Measurements from ENCODE around the gene MACIR.
A peak's percentile ranks its signal among the peaks of the same experiment; 100 is the strongest.

Gene MACIR

DNA sequence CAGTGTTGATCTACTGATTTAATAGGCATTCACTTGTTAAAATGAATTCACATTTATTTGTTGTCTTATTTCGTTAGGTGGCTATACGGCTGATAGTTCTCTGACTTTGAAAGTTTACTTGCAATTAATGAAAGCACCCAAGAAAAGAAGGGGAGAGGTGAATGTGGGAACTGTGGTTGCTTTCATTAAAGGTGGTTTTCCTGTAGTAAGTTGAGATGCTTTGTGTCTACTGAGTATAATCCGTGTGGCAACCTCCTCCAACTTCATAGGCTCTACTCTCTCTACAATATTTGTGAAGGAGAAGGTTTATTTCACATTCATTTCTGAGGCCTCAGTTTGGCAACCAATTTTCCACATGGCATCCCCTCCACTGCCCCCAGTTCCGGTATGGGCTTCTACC, 12.8 kb upstream of the MACIR start:
- no peak for DNase-seq (ENCODE audit: low spot score)

DNA sequence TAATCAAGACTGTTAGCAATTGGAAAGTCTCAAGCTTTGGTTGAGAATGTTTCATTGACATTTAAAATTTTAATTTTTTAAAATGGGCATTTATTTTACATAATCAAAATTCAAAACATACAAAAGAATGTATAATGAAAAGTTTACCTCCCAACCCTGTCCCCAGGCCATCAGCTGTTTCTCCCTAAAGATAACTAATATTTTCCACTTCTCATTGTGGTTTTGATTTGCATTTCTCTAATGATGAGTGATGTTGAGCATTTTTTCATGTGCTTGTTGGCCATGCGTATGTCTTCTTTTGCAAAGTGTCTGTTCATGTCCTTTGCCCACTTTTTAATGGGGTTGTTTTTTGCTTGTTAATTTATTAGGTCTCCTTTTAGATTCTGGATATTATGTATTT, 11.4 kb upstream of the MACIR start:
- DNase-seq (ENCODE audit: low spot score), result no peak

DNA sequence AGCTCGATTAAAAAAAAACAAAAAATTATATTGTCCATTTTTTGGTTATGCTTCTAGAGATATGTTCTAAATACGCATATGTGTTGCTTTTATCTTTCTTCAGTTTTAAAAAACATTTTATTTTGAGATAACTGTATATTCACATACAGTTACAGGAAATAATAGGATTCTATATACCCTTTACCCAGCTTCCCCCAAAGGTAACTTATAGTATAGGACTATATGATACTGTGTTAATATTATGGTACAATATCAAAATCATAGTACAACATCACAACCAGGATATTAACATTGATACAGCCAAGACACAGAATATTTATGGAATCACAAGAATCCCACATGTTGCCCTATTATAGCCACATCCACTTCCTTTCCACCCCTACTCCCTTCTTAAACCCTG, 9.5 kb upstream of the MACIR start:
- DNase-seq (ENCODE audit: low spot score), result no peak

DNA sequence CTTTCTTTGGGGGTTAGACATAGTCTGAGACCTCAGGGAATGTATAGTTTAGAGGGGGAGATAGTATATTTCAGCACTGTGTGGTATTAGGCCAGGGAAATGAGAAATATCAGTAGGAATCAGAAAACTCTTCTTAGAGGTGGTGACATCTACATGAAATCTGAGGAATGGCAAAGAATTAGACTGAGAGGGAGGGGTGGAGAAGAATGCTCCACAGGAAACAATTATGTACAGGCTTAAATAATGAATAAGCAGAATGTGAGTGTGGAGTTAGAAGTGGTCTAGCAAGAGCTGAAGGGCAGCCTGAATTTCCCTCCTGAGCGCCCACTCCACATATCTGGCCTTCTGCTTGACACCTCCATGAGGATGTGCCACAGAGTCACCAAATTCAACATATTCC, 3.6 kb upstream of the MACIR start:
- no peak for DNase-seq (ENCODE audit: low spot score)

DNA sequence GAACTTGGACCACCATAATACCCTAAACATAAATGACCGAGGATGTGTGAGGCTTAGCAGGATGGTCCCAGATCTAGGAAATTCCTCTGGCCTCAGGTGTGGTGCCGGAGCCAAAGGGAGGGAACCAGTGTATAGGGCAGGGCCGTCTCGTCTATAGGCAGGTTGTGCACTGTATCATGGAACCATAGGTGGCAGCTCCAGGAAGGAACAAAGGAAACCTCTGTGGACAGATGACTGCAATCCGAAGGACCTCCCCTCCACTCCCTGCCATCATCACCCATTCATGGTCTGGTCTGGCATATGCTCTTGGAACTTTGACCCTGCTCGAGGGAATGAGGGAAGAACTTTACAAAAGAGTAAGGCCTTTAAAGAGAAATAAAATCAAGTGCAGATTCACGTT, 2.9 kb upstream of the MACIR start:
- no peak for DNase-seq (ENCODE audit: low spot score)

DNA sequence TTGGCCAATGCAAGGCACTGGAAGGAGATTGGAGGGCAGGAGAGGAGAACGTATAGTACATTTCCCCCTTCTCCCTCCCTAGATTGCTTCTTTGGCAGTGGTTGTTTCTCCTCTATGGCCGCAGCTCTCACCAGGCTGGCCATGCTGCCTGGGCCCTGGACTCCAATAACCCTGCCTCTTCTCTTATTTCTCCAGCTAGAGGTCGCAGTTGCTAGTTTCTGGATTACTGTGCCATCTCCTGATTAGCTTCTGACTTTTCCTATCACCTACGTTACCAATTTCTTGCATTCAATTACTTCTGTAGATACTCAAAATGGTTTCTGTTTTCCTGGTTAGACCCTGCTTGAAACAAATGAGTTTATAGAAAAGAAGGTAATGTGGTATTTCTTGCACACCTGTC, 2.4 kb upstream of the MACIR start:
- DNase-seq (ENCODE audit: low spot score), result no peak

DNA sequence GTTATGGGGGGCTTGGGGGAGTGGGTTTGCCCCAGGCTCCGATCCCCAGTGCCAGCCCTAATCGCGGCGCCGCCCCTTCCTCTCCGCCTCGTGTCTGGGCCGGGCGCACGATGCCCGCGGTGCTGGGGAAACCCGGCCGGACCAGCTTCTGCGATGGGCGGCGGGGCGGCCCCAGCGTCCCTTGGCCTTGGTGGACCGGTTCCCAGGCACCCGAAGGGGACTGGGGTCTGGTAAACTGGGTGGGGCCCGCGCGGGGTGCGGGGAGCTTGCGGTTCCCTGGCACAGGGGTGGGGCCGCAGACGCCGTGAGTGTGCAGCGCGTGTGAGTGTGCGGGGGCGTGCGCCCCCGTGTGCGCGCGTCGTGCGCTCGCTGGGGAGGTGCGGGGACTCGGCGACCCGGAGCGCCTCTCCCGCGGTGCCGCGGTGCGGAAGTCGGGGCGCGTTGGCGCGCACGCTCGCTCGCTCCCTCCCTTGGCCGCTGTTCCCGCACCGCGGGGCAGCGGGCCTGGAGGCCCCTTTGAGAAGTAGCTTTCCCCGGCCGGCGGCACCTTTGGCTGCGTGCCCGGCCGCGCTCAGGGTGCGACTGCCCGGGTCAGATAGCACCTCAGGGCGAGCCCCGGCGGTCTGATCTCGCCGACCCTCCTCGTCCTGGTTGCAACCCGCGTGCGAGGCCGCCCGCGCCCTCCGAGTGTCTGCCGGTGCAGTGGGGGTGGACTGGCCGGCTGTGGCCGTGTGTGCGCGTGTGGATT, 568 bp downstream of the MACIR start:
- DNase-seq (ENCODE audit: low spot score), result peak; percentile 75

DNA sequence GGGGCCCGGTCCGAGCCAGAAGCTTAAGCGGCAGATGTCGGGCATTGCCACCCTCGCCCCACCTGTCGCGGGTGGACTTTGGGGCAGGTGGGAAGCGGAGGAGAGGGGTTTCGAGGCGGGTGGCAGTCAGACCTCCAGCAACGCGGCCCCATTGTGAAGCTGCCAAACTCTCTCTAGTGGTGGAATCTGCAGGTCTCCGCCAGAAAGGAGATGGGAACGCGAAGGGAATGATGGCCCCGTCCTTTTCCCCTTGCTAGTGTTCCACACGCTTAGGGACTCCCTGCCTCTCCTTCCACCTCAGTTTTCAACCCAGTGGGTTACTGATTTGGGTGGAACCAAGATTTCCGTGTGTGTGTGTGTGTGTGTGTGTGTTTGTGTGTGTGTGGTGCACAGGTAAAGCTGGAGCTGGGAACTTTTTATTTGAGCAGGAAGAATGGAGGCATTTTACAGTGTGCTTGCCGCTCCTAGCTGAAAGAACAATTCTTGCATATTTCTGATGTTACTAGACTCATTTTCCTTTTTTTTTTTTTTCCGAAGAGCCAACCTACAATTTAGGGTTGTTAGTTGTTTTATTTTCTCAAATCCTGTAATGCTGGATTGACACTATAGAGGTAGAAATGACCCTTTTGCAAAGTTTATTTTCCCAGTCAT, 1.3 kb downstream of the MACIR start:
- no peak for DNase-seq (ENCODE audit: low spot score)

DNA sequence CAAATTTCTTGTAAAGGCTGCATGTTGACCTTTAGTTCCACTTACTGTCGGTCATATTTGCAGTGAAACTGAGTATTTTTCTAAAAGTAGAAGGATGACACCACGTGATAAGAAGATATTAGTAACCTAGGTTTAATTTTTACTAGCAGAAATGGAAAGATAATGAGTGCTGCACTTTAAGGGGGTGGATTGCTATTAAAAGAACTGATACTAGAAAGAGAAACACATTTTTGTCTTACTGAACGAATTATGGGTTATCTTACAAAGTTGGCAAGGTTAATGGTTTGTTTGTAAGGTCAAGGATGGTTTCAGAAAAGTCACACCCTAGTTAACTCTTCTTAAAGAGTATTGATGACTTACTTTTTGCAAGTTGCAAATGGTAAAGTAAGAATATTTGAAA, 2.4 kb downstream of the MACIR start:
- no peak for DNase-seq (ENCODE audit: low spot score)

DNA sequence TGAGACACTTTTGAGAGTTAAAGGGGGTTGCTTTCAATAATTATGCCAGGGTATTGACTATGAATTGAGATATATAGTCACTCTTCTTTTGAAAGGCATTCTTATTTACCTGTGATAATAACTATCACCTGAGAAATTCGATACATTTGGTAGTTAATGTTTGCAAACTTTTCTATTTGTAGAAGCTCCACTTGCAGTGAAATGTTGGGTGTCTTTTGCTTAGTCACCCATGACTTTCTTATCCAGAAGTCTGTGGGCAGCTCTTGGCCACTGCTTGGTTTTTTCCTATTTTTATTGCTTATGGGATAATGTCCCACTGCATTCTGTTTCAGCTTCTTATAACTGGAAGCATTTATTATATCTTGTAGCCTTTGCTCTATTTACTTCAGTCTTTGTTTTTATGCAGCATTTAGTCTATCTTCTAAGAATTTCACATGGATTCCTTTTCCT, 3.9 kb downstream of the MACIR start:
- DNase-seq (ENCODE audit: low spot score), result no peak

DNA sequence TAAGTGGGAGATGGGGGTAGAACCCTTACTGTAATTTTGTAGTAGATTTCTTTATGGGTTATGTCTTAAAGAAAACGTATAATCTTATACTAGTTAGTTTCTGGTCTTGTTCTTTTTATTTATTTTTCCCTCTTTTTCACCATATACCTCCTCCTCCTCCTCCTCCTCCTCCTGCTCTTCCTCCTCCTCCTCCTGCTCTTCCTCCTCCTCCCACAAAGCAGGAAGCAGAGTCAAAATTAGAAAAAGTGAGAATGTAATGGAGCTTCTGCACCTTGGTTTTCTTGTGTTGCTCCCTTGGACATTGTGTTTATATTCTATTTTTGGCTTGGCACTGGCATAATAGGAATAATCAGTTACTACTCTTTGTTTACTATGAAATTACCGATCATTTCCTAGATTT, 4.5 kb downstream of the MACIR start:
- no peak for DNase-seq (ENCODE audit: low spot score)

DNA sequence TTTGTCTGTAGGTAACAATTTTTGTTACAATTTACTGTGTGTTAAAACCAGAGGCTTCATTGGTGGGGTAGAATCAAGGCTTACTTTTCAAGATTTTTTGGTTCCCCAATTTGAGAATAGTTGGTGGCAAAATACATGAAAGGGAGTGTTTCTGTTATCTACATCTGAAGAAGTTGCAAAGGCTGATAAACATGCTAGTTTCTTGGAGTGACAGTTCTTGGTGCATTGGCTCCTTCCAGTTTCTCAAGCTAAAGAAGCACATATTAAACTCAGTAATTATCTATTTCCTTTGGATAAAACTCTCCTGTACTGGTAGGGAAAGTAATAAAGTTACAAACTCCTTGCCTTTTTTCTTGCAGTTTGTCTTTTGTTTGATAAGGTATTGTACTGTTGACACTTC, 5.9 kb downstream of the MACIR start:
- no peak for DNase-seq (ENCODE audit: low spot score)

DNA sequence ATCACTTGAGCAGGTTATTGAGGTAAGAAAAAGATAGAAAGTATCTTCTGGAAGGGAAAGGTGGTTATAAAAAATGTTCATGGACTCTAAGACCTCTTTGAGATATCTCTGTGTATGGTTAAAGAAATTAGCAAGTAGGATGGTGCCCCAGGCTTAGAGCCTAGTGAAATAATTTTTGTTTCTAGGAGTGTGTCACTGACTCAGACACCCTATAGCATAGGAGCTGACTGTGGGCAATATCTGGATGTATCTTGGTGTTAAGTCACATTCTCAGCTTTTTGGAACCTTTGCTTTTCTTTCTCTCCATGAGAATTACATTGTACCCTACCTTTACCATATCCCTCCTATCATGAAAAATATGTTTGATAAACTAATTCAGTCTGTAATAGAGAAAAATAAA, 12.0 kb downstream of the MACIR start:
- DNase-seq (ENCODE audit: low spot score), result no peak

DNA sequence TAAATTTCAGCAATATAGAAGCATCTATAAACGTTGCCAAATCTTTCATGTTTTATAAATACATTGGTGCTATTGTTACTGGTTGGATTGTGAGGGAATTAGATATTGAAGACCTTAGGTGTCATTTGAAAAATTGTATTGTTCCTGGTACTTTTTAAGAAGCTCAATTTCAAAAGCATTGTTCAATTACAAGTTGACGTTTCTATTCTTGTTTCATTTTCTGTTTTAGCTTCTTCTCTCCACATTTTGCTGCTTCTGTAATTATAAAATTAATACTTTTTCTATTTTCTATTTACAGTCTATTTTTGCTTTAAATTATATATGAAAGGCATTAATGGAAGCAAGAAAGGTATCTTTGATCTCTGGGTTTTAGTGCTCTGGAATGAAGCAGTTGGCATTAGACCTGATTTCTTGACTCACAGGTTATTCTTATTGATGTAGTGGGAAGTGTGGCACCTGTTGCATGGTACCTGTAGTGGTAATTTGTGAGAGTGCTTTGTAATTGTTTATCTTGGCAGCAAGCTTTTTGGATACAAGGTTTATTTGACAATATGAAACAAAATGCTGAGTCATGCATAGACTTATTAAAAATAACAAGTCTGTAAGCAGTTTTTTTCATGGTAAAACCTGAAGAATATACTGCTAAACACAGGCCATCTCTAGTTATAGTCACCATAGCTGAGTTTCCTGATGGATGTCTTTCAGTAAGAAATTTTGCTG, 13.2 kb downstream of the MACIR start:
- no peak for DNase-seq (ENCODE audit: low spot score)

DNA sequence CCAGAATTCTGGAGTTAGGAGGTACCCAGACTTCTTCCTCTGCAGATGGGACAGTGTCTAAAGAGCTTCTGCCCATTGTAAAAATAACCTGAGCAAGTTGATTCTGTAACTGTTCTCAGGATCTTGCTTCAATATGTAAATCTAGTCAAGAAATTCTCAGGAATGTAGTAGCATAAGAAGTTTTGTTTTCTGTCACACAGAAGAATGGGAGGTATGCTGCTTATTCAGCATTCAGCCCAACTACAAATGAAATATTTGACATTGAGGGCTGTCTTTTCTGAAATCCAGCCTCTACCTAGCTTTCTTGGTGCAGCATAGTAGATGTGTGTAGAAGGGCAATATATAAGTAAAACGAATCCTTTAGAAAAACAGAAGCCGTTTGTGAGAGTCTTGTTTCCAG, 13.8 kb downstream of the MACIR start:
- no peak for DNase-seq (ENCODE audit: low spot score)

DNA sequence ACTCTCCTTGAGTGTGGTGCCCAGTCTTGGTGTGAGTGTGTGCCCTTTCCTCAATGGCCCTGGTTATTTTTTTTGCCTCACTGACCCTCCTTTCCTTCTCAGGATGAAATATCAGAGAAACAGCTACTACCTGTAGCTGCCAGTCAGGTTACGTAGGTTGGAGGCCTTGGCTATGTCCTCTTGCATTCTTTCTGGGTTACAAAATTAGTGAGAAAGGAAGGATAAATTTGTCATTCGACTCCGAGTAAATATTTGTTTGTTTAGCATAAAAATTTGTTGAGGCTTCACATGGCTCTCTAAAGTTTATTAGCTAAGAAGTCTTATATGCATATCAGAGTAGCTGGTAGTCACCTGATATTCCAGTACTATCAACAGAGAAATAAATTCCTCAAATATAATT, 15.4 kb downstream of the MACIR start:
- DNase-seq (ENCODE audit: low spot score), result no peak

DNA sequence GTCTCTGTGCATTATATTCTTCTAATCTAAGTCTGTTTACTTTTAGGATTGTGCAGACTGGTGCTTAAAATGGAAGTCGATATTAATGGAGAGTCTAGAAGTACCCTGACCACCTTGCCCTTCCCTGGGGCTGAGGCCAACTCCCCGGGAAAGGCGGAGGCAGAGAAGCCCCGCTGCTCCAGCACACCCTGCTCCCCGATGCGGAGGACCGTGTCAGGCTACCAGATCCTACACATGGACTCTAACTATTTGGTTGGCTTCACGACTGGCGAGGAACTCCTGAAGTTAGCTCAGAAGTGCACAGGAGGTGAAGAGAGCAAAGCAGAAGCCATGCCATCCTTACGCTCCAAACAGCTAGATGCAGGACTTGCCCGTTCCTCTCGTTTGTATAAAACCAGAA, 17.3 kb downstream of the MACIR start:
- no peak for DNase-seq (ENCODE audit: low spot score)

DNA sequence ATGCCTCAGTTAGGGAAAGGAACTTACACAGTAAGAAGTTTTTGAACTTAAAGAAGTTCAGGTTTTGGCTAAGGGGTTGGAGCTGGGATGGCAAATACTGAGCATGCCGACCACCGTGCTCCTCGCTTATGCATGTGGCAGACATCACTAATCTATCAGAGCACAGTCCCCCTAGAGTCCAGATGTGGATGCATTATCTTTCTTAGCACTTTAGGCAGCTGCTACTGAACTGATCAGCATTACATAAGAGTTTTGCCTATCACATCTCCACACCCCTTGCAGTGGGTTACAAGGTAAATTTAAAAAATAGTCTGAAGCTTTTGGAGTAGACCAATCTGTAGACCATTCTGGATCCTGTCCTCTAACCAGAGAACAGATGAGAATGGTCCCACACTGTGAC, 22.4 kb downstream of the MACIR start:
- no peak for DNase-seq (ENCODE audit: low spot score)

DNA sequence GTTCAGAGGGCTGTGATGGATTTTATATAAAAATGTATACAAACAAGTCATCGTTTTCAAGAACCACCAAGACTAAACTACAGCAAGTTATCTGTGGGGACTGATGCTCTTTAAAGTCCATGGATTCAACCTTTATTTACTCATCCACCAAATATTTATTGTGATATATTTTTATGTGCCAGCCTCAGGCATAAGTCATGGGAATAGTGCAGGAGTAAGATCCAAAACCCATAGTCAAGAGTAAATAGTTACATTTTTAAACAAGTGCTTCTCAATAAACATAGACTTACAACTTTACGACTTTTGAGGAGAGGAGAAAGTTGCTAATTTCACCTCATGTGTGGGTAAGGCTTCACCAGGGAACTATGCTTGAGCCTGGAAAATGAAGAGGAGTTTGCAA, 24.6 kb downstream of the MACIR start:
- no peak for DNase-seq (ENCODE audit: low spot score)

DNA sequence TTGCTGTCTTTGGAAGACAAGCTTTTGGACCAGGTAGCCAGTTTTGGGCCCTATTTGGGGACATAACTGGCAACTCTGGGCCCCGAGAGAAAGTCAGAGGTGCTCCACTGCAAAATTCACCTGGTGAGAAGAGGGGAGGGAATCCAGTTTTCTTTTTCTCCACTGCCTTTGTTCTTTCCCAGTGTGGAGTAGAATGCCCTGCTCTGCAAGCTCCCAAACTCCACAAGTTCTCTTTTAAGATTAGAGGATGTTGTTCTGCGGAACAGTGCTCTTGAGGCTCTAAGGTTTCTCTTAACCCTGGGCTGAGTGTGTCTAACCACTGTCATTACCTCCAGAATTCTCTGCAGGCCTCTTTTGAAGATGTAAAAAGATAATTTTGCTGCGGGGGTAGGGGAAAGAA, 25.3 kb downstream of the MACIR start:
- no peak for DNase-seq (ENCODE audit: low spot score)

DNA sequence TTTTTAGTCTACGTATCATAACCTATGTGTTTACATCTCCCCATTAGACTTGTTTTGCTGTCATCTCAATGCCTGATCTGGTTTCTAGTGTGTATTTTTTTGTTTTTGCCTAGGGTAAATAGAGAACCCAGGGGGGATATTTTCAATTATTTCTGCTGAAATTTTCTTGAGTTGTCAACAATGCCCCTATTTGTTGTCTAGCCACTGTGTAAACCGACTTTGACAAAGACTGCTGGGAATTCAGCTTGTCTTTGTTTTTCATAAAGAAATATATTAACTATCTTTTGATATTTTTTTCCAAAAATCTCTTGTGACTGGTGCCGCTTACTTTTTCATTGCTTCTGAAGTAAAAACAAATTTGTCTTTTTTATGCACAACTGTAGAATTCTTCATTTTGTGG, 28.1 kb downstream of the MACIR start:
- no peak for DNase-seq (ENCODE audit: low spot score)

DNA sequence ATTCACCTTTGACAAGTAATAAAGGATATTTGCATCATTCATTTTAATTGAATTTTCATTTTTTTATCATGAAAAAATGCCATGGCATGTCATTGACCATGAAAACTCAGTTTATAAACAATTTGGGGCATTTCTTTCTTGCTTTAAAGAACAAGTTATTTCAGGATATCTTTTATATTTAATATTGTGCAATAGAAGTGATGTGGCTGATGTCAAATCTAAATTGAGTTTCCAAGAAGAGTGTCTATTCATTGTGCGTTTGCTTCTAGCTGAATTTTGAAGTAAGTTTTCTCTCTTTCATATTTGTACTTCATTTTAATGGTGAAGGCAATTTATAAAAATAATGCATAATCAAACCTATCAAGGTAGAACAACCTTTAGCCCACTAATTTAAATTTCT, 30.5 kb downstream of the MACIR start:
- DNase-seq (ENCODE audit: low spot score), result no peak

DNA sequence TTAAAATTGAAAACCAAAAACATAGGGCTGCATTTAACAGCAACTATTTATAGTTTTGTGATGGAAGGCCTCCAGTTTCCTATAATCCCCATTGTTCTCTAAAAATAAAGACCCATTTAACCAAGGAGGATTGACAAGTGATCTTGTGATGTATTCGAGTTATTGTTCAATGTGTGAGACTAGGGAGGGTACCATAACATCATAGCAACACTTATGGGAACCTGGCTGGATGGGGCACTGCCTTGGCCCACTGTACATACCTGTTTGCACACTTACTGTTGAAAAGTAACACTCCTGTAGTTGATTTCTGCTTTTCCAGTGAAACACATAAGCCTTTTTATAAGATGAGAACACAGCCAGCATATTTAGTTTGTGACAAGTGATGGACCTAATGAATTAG, 32.3 kb downstream of the MACIR start:
- no peak for DNase-seq (ENCODE audit: low spot score)
